VCaP (cell line): ENCODE data around the gene EEFSEC.
A peak's percentile ranks its signal among the peaks of the same experiment; 100 is the strongest.

Experiments
- H3K27ac ChIP-seq: fragments of 450-650 bp; 2 replicates; pipeline ENCODE4 v1.5.1; 2017
- TF ChIP-seq, protein P1 (sequence below): fragments of 450-650 bp; conservative IDR thresholded peaks from 2 replicates; pipeline ENCODE4 v1.5.1; 2017; ENCODE audit warnings: mild to moderate bottlenecking, moderate library complexity

EEFSEC gene

DNA sequence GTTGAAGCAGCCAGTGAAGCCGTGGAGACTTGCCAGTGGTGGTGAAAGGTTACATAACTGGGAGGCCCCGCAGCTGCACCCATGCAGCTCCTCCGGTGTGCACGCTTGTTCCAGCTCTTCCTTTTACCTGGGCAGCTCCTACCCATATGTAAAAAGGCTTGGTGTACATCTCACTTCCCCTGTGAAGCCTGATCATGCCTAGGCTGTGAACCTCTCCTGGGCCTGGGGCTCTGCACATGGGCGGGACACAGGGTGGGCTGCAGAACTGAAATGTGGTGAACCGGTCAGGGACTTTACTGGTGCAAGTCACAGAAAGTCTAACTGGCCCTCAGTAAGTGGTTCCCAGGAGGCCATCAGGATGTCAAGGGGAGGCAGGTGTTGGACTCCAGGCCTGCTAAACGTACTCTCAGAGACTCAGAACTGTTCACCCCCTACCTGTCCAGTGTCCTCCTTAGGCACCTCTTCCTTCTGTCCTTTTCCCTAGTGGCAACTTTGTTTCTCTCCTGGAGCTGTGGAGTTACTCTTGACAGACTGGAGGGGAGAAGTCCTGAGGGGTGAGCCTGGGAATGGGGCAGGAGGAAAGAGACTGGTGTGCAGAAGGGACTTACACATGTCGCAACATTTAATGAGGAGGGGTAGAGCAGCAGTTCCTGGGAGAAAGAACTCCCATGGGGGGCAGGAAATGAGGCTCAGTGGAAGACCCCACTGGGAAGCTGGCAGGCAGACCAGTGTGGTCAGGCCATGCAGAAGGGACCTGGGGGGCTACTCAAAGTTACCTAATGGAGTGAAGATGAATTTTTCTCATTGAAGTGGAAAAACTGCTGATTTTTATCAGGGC, 148.1 kb downstream of the EEFSEC start:
- H3K27ac ChIP-seq: no peak overlapping the region
- TF ChIP-seq, protein P1, sequence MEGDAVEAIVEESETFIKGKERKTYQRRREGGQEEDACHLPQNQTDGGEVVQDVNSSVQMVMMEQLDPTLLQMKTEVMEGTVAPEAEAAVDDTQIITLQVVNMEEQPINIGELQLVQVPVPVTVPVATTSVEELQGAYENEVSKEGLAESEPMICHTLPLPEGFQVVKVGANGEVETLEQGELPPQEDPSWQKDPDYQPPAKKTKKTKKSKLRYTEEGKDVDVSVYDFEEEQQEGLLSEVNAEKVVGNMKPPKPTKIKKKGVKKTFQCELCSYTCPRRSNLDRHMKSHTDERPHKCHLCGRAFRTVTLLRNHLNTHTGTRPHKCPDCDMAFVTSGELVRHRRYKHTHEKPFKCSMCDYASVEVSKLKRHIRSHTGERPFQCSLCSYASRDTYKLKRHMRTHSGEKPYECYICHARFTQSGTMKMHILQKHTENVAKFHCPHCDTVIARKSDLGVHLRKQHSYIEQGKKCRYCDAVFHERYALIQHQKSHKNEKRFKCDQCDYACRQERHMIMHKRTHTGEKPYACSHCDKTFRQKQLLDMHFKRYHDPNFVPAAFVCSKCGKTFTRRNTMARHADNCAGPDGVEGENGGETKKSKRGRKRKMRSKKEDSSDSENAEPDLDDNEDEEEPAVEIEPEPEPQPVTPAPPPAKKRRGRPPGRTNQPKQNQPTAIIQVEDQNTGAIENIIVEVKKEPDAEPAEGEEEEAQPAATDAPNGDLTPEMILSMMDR: no peak

DNA sequence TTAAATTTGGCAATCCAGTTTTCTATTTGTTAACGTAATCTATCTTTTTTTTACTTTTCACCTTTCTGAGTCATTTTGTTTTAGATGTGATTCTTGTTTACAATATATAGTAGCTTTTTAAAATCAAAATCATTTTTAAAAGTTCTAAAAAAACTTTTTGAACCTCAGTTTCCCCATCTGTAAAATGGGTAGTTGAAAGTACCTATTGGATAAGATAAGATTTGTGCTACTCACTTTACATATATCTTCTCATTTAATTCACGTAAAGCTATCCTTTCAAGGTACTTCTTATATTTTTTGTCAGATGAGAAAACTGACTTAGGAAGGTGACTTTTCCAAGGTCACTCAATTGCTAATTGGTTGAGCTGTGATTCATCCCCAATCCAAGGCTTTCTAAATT, 153.2 kb downstream of the EEFSEC start:
- TF ChIP-seq, protein P1: no peak

DNA sequence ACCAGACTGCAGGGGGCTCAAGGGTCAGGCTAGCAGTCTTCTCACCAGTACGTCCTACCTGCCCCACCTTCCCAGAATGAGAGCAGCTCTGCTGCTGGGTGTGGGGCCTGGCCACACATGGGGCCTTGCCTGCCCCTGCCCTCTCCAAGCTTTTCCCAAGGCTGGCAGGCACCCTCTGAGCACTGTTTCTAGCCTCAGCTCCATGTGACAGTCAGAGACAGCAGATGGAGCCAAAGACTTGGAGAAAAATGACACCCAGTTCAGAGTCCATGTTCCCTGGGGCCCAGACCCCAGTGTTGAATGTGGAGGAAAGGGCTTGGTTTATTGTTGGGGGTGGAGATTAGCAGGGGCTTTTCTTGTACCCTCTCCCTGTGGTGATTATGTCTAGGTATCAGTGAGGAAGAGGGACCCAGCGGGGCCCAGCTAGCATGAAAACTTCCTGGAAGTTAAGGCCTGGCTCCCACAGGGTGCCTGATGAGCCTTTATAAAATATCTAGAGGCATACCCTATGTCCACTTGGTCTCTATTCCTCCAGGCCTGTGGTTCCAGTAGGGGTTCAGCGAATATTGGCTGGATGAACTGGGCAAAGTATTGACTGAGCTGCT, 153.8 kb downstream of the EEFSEC start:
- TF ChIP-seq, protein P1: peak; percentile 76

More for the DNA sequence above, 153.2 kb downstream of the EEFSEC start:
- peak overlapping the region; percentile 58 for H3K27ac ChIP-seq

DNA sequence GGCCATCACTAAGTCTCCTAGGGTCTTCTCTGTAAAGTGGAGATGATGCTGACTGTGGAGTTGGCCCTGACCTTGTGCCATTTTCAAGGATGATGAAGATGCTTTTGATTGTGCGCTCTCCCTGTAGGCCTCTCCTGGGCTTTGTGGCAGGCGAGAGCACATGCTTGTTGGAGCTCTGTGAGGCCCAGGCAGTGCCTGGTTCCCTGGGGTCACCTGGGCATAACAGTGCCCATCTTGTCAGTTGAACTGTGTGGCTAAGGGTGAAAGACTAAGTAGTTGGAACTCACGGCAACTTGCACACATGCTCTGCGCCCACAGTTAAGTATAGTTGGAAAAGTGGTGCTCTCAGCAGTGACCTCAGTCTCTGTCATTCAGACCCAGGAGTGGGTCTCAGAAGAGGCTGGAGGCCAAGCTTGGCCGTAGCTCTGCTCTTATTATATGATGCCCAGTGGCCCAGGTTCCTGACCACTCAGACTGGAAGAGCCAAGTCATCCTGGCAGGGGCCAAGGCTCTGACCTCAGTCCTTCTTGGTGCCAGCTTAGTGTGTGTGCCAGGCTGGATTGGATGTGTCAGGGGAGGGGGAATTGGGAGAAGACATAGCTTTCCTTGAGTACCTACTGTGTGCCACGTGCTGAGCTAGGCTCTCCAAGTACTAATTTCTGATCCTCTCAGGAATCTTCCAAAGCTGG, 154.6 kb downstream of the EEFSEC start:
- TF ChIP-seq, protein P1: no peak

More for the DNA sequence above, 153.8 kb downstream of the EEFSEC start:
- peak overlapping the region; percentile 58 for H3K27ac ChIP-seq

DNA sequence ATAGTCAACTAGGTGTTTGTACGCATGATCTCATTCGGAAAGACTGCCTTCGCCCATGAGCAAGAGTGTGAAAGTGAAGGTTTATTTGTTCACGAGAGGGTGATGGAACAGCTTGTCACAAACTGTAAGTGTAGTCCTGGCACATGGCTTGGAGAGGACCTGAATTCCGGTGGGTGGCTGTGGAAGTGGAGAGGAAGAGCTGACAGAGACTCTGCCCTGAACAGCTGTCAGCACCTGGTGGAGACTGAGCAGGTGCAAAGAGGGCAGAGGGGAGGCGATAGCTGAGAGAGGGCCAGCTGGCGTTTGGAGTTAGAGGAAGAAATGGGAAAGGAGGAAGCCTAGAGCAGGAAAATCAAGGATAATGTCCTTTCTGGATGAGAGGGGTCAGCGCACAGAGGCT, 155.7 kb downstream of the EEFSEC start:
- H3K27ac ChIP-seq: peak overlapping the region; percentile 27; the same call in 1 of the 2 replicates
- TF ChIP-seq, protein P1: no peak

More for the DNA sequence above, 154.6 kb downstream of the EEFSEC start:
- H3K27ac ChIP-seq: peak overlapping the region; percentile 58

DNA sequence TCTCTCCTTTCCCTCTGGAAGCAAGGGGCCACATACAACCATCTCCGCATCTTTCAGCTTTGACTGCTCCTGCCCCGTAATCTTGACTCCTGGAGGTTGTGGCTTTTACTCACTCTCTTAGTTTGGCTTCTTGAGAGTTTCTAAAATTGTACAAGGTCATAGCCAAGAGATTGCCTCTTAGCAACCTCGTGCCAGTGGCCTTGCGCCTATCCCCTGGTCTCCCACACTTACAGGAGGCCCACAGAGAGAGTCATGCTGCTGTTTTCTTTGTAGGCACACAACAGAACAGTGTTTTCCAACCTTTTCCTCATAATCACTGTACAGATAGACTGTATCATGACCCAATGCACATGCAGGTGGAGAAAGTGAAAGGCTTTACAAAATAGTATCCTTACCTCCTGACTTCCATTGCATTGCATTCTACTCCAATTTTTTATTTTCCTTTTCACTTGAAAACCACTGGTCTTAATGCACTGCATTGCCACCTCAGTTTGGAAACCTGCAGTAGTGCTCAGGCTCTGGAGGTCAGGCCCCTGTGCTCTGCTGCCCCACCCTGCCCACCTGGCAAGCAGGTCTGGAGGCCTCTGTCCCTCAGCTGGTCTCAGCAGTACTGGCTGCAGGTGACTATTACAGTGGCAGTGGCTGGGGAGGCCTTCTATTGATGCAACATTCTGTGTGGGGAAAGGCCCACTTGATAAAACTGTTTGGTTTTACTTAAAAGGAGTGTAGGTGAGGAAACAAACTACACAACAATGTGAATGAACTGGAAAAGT, 157.2 kb downstream of the EEFSEC start:
- TF ChIP-seq, protein P1: no peak
- peak overlapping the region; percentile 27; the same call in 1 of the 2 replicates for H3K27ac ChIP-seq
